GM23338 (cell line): Measurements from ENCODE around the gene RAB11FIP4. TPM values are rescaled to one million over a fixed set of nuclear protein-coding genes. Genes with fewer than 3 reads are reported as not detected.

Experiments used
- ATAC-seq: fragments of 200-7000 bp; cut with Tn5 transposase; 3 replicates; pipeline ENCODE4 v1.9.1; 2020
- DNase-seq: peaks from one replicate; pipeline ENCODE4 v3.0.0-alpha.2; 2015; ENCODE audit warnings: low spot score
- H2AFZ ChIP-seq: fragments of 200-600 bp; sonication (generic); 2 replicates; pipeline ENCODE4 v1.8.0; 2016; ENCODE audit warnings: antibody characterized with exemption, mild to moderate bottlenecking, moderate library complexity
- H3F3A ChIP-seq: fragments of 200-600 bp; sonication (generic); replicated peaks from 2 replicates; pipeline ENCODE4 v1.8.0; 2017; ENCODE audit warnings: antibody characterized with exemption, mixed run types, low read depth
- H3K27ac ChIP-seq: fragments of 200-600 bp; sonication (generic); 2 replicates; pipeline ENCODE4 v1.6.1; 2016; ENCODE audit warnings: low read depth
- H3K27me3 ChIP-seq: fragments of 200-600 bp; sonication (generic); 2 replicates; pipeline ENCODE4 v1.8.0; 2016; ENCODE audit warnings: mild to moderate bottlenecking, mixed run types, moderate library complexity; ENCODE audit not compliant: insufficient read depth
- H3K36me3 ChIP-seq: fragments of 200-600 bp; sonication (generic); 2 replicates; pipeline ENCODE4 v1.8.0; 2016; ENCODE audit warnings: mild to moderate bottlenecking; ENCODE audit not compliant: insufficient read depth
- H3K4me1 ChIP-seq: fragments of 200-600 bp; sonication (generic); 2 replicates; pipeline ENCODE4 v1.8.0; 2016; ENCODE audit warnings: mild to moderate bottlenecking, moderate library complexity; ENCODE audit not compliant: insufficient read depth
- H3K4me2 ChIP-seq: fragments of 200-600 bp; sonication (generic); 2 replicates; pipeline ENCODE4 v1.7.1; 2017; ENCODE audit warnings: mixed run types
- H3K4me3 ChIP-seq: fragments of 200-600 bp; sonication (generic); 2 replicates; pipeline ENCODE4 v1.6.1; 2016; ENCODE audit warnings: mixed run types
- H3K79me2 ChIP-seq: fragments of 200-600 bp; sonication (generic); replicated peaks from 2 replicates; pipeline ENCODE4 v1.8.0; 2017; ENCODE audit warnings: mild to moderate bottlenecking; ENCODE audit not compliant: insufficient read depth
- H3K9me2 ChIP-seq: fragments of 200-600 bp; sonication (generic); 2 replicates; pipeline ENCODE4 v1.8.0; 2017; ENCODE audit not compliant: insufficient read depth
- H4K20me1 ChIP-seq: fragments of 200-600 bp; sonication (generic); replicated peaks from 2 replicates; pipeline ENCODE4 v1.8.0; 2017; ENCODE audit warnings: mild to moderate bottlenecking; ENCODE audit not compliant: insufficient read depth
- H3K27ac Mint-ChIP-seq: 2 replicates; pipeline ENCODE4 v1.8.0; 2020; ENCODE audit warnings: inconsistent platforms, mild to moderate bottlenecking, moderate library complexity, mixed read lengths
- H3K27me3 Mint-ChIP-seq: 3 replicates; pipeline ENCODE4 v1.8.0; 2022; ENCODE audit warnings: low read depth, mild to moderate bottlenecking, moderate library complexity, mixed read lengths, inconsistent platforms; ENCODE audit not compliant: insufficient read depth, poor library complexity
- H3K36me3 Mint-ChIP-seq: 3 replicates; pipeline ENCODE4 v1.8.0; 2021; ENCODE audit warnings: low read depth, mild to moderate bottlenecking, inconsistent platforms, moderate library complexity, mixed read lengths
- H3K4me1 Mint-ChIP-seq: 3 replicates; pipeline ENCODE4 v1.8.0; 2020; ENCODE audit warnings: mild to moderate bottlenecking, inconsistent platforms, mixed read lengths
- H3K4me3 Mint-ChIP-seq: 3 replicates; pipeline ENCODE4 v1.8.0; 2021; ENCODE audit warnings: moderate library complexity, mild to moderate bottlenecking, inconsistent platforms, mixed read lengths
- H3K9me3 Mint-ChIP-seq: 3 replicates; pipeline ENCODE4 v1.8.0; 2020; ENCODE audit warnings: moderate library complexity, mild to moderate bottlenecking, inconsistent platforms, mixed read lengths
- CREB1 ChIP-seq: fragments of 250-450 bp; sonication (Bioruptor Pico); IDR thresholded peaks from 2 replicates; pipeline ENCODE4 v1.5.0; 2020; ENCODE audit warnings: low read depth, mild to moderate bottlenecking, moderate library complexity
- ETS1 ChIP-seq: IDR thresholded peaks from 2 replicates; pipeline ENCODE4 v1.6.1; 2016; ENCODE audit warnings: antibody characterized with exemption
- EZH2 ChIP-seq: fragments of 200-600 bp; sonication (generic); IDR thresholded peaks from one replicate; pipeline ENCODE4 v1.8.0; 2017; ENCODE audit warnings: antibody characterized with exemption, mild to moderate bottlenecking, low read depth; ENCODE audit not compliant: unreplicated experiment
- EZH2phosphoT487 ChIP-seq: fragments of 200-600 bp; sonication (generic); IDR thresholded peaks from one replicate; pipeline ENCODE4 v1.8.1; 2018; ENCODE audit warnings: antibody characterized with exemption; ENCODE audit not compliant: unreplicated experiment
- JUNB ChIP-seq: IDR thresholded peaks from one replicate; pipeline ENCODE4 v1.6.1; 2016; ENCODE audit warnings: antibody characterized with exemption; ENCODE audit not compliant: unreplicated experiment
- NANOG ChIP-seq: IDR thresholded peaks from 2 replicates; pipeline ENCODE4 v1.6.1; 2016; ENCODE audit warnings: antibody characterized with exemption, borderline replicate concordance
- POLR2AphosphoS5 ChIP-seq: IDR thresholded peaks from 2 replicates; pipeline ENCODE4 v1.6.1; 2016; ENCODE audit warnings: antibody characterized with exemption, low read depth
- STAT1 ChIP-seq: IDR thresholded peaks from one replicate; pipeline ENCODE4 v1.6.1; 2016; ENCODE audit warnings: antibody characterized with exemption; ENCODE audit not compliant: unreplicated experiment
- ZNF114 ChIP-seq: fragments of 250-450 bp; sonication (Bioruptor Pico); IDR thresholded peaks from 2 replicates; pipeline ENCODE4 v1.5.0; 2020; ENCODE audit warnings: mild to moderate bottlenecking, moderate library complexity
- ZNF331 ChIP-seq: fragments of 250-450 bp; sonication (Bioruptor Pico); IDR thresholded peaks from 2 replicates; pipeline ENCODE4 v1.5.0; 2020; ENCODE audit warnings: low read depth, mild to moderate bottlenecking, moderate library complexity
- polyA plus RNA-seq: library from polyadenylated mRNA; unstranded; fragments of >200 nt; fragmentation: Nextera tagmentation; extraction: Ambion mirVana; gene quantifications from 2 replicates; pipeline ENCODE4 v1.2.1, GENCODE V29; 2016
- total RNA-seq: library from RNA; depleted of rRNA; stranded (reverse); fragments of >200 nt; shearing (Covaris generic); gene quantifications from 2 replicates; pipeline ENCODE4 v1.2.3, GENCODE V29; 2014
- TF ChIP-seq, protein P1 (sequence below): IDR thresholded peaks from one replicate; pipeline ENCODE4 v1.6.1; 2018; ENCODE audit warnings: antibody characterized with exemption; ENCODE audit not compliant: unreplicated experiment
- TF ChIP-seq, protein P2 (sequence below): fragments of 250-450 bp; sonication (Bioruptor Pico); IDR thresholded peaks from 2 replicates; pipeline ENCODE4 v1.5.0; 2020; ENCODE audit warnings: mild to moderate bottlenecking, moderate library complexity
- TF ChIP-seq, protein P3 (sequence below), 2 experiments: fragments of 200-600 bp in 1 of 2; sonication (generic) in 1 of 2; conservative IDR thresholded peaks; 2 replicates each; pipeline versions ENCODE4 v1.5.1 to v1.6.1; 2016 to 2017; ENCODE audit warnings: antibody characterized with exemption in 2 of 2, low read depth in 2 of 2, mild to moderate bottlenecking in 2 of 2, moderate library complexity in 1 of 2

Gene RAB11FIP4
- total and polyA plus RNA-seq, 2 experiments from 2014 or later = 26.0 to 65.6 TPM

- H3K36me3 ChIP-seq = no peaks in the 10 kb centered on the region
- H2AFZ ChIP-seq = no peak overlapping the region
- Mint-ChIP-seq H3K27ac (peak overlapping the region; percentile 14; the same call in 1 of the 2 replicates), H3K36me3 (peaks cover 3% of the 10 kb centered on the region; the same call in 1 of the 3 replicates), H3K9me3 (no peaks in the 10 kb centered on the region), H3K4me1 (peaks cover 50% of the 10 kb centered on the region), H3K4me3 (peak overlapping the region; percentile 24; the same call in 2 of the 3 replicates), H3K27me3 (peaks cover 25% of the 10 kb centered on the region)
- 0 out of 2 replicates have a peak, but pooled peaks cover 9% of the 10 kb centered on the region for H3F3A ChIP-seq
- H3K4me2 ChIP-seq = peak overlapping the region; percentile 80
- ATAC-seq = no peak
- no peak for TF ChIP-seq JUNB
- no peak for TF ChIP-seq POLR2AphosphoS5
- TF ChIP-seq, protein P1, sequence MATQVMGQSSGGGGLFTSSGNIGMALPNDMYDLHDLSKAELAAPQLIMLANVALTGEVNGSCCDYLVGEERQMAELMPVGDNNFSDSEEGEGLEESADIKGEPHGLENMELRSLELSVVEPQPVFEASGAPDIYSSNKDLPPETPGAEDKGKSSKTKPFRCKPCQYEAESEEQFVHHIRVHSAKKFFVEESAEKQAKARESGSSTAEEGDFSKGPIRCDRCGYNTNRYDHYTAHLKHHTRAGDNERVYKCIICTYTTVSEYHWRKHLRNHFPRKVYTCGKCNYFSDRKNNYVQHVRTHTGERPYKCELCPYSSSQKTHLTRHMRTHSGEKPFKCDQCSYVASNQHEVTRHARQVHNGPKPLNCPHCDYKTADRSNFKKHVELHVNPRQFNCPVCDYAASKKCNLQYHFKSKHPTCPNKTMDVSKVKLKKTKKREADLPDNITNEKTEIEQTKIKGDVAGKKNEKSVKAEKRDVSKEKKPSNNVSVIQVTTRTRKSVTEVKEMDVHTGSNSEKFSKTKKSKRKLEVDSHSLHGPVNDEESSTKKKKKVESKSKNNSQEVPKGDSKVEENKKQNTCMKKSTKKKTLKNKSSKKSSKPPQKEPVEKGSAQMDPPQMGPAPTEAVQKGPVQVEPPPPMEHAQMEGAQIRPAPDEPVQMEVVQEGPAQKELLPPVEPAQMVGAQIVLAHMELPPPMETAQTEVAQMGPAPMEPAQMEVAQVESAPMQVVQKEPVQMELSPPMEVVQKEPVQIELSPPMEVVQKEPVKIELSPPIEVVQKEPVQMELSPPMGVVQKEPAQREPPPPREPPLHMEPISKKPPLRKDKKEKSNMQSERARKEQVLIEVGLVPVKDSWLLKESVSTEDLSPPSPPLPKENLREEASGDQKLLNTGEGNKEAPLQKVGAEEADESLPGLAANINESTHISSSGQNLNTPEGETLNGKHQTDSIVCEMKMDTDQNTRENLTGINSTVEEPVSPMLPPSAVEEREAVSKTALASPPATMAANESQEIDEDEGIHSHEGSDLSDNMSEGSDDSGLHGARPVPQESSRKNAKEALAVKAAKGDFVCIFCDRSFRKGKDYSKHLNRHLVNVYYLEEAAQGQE = no peak
- TF ChIP-seq, protein P2, sequence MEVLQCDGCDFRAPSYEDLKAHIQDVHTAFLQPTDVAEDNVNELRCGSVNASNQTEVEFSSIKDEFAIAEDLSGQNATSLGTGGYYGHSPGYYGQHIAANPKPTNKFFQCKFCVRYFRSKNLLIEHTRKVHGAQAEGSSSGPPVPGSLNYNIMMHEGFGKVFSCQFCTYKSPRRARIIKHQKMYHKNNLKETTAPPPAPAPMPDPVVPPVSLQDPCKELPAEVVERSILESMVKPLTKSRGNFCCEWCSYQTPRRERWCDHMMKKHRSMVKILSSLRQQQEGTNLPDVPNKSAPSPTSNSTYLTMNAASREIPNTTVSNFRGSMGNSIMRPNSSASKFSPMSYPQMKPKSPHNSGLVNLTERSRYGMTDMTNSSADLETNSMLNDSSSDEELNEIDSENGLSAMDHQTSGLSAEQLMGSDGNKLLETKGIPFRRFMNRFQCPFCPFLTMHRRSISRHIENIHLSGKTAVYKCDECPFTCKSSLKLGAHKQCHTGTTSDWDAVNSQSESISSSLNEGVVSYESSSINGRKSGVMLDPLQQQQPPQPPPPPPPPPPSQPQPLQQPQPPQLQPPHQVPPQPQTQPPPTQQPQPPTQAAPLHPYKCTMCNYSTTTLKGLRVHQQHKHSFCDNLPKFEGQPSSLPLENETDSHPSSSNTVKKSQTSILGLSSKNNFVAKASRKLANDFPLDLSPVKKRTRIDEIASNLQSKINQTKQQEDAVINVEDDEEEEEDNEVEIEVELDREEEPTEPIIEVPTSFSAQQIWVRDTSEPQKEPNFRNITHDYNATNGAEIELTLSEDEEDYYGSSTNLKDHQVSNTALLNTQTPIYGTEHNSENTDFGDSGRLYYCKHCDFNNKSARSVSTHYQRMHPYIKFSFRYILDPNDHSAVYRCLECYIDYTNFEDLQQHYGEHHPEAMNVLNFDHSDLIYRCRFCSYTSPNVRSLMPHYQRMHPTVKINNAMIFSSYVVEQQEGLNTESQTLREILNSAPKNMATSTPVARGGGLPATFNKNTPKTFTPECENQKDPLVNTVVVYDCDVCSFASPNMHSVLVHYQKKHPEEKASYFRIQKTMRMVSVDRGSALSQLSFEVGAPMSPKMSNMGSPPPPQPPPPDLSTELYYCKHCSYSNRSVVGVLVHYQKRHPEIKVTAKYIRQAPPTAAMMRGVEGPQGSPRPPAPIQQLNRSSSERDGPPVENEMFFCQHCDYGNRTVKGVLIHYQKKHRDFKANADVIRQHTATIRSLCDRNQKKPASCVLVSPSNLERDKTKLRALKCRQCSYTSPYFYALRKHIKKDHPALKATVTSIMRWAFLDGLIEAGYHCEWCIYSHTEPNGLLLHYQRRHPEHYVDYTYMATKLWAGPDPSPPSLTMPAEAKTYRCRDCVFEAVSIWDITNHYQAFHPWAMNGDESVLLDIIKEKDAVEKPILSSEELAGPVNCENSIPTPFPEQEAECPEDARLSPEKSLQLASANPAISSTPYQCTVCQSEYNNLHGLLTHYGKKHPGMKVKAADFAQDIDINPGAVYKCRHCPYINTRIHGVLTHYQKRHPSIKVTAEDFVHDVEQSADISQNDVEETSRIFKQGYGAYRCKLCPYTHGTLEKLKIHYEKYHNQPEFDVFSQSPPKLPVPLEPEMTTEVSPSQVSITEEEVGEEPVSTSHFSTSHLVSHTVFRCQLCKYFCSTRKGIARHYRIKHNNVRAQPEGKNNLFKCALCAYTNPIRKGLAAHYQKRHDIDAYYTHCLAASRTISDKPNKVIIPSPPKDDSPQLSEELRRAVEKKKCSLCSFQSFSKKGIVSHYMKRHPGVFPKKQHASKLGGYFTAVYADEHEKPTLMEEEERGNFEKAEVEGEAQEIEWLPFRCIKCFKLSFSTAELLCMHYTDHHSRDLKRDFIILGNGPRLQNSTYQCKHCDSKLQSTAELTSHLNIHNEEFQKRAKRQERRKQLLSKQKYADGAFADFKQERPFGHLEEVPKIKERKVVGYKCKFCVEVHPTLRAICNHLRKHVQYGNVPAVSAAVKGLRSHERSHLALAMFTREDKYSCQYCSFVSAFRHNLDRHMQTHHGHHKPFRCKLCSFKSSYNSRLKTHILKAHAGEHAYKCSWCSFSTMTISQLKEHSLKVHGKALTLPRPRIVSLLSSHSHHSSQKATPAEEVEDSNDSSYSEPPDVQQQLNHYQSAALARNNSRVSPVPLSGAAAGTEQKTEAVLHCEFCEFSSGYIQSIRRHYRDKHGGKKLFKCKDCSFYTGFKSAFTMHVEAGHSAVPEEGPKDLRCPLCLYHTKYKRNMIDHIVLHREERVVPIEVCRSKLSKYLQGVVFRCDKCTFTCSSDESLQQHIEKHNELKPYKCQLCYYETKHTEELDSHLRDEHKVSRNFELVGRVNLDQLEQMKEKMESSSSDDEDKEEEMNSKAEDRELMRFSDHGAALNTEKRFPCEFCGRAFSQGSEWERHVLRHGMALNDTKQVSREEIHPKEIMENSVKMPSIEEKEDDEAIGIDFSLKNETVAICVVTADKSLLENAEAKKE (CRISPR knock-in tag) = no peak
- no peak for TF ChIP-seq ZNF331 (CRISPR knock-in tag)
- TF ChIP-seq ETS1 = no peak
- TF ChIP-seq ZNF114 = no peak
- no peak for TF ChIP-seq CREB1 (CRISPR knock-in tag)
- TF ChIP-seq NANOG = no peak
- TF ChIP-seq STAT1 = no peak
- TF ChIP-seq EZH2phosphoT487 = no peak
- no peak for TF ChIP-seq EZH2
- TF ChIP-seq, protein P3, sequence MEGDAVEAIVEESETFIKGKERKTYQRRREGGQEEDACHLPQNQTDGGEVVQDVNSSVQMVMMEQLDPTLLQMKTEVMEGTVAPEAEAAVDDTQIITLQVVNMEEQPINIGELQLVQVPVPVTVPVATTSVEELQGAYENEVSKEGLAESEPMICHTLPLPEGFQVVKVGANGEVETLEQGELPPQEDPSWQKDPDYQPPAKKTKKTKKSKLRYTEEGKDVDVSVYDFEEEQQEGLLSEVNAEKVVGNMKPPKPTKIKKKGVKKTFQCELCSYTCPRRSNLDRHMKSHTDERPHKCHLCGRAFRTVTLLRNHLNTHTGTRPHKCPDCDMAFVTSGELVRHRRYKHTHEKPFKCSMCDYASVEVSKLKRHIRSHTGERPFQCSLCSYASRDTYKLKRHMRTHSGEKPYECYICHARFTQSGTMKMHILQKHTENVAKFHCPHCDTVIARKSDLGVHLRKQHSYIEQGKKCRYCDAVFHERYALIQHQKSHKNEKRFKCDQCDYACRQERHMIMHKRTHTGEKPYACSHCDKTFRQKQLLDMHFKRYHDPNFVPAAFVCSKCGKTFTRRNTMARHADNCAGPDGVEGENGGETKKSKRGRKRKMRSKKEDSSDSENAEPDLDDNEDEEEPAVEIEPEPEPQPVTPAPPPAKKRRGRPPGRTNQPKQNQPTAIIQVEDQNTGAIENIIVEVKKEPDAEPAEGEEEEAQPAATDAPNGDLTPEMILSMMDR (conservative IDR thresholded peaks at IDR 0.05; ENCODE audit: low read depth in 2 of 2) = no peak
- H3K79me2 ChIP-seq = peaks cover 3% of the 10 kb centered on the region; the same call in 1 of the 2 replicates
- H3K9me2 ChIP-seq = no peaks in the 10 kb centered on the region
- H3K4me1 ChIP-seq = peaks cover 33% of the 10 kb centered on the region
- H4K20me1 ChIP-seq = peaks cover 3% of the 10 kb centered on the region; the same call in 1 of the 2 replicates
- no peak overlapping the region for H3K27ac ChIP-seq
- H3K27me3 ChIP-seq = peaks cover 28% of the 10 kb centered on the region
- peak overlapping the region; percentile 22; the same call in 1 of the 2 replicates for H3K4me3 ChIP-seq
- DNase-seq = no peak
Measured at GRCh38 chr17:31561469-31562375, 170.2 kb downstream of the RAB11FIP4 start.
